Measurements from ENCODE around the gene LMNTD2.

LMNTD2 gene

GRCh38 chr11:565921-566509 is 5.5 kb upstream of the LMNTD2 start:
- TF ChIP-seq CTCF (IDR thresholded peaks at IDR 0.05; ENCODE audit: low read depth, low read length): no peak
- DNase-seq (ENCODE audit: extremely low read depth, low read depth): no peak

- TF ChIP-seq CTCF (IDR thresholded peaks at IDR 0.05; ENCODE audit: low read depth, low read length): no peak
- no peak for DNase-seq (ENCODE audit: extremely low read depth, low read depth)
Observed at GRCh38 chr11:563812-564578, 3.5 kb upstream of the LMNTD2 start.

- DNase-seq (ENCODE audit: extremely low read depth, low read depth): no peak
- TF ChIP-seq CTCF (IDR thresholded peaks at IDR 0.05; ENCODE audit: low read depth, low read length): no peak
Observed at GRCh38 chr11:563066-563811, 2.7 kb upstream of the LMNTD2 start.

- TF ChIP-seq CTCF (IDR thresholded peaks at IDR 0.05; ENCODE audit: low read depth, low read length): no peak
- DNase-seq (ENCODE audit: extremely low read depth, low read depth): no peak
Observed at GRCh38 chr11:562046-562645, 1.6 kb upstream of the LMNTD2 start.

- no peak for TF ChIP-seq CTCF (IDR thresholded peaks at IDR 0.05; ENCODE audit: low read depth, low read length)
- no peak for DNase-seq (ENCODE audit: extremely low read depth, low read depth)
Observed at GRCh38 chr11:561148-562003, 838 bp upstream of the LMNTD2 start.

- no peak for TF ChIP-seq CTCF (IDR thresholded peaks at IDR 0.05; ENCODE audit: low read depth, low read length)
- DNase-seq (ENCODE audit: extremely low read depth, low read depth): no peak
Observed at GRCh38 chr11:559712-560304, 730 bp downstream of the LMNTD2 start.

Data from AG09319 (cell line).